OCI-LY7 (cell line): Measurements from ENCODE around the gene DPYSL3.

Experiments
- EZH2phosphoT487 ChIP-seq: fragments of 200-600 bp; sonication (generic); IDR thresholded peaks from 2 replicates; pipeline ENCODE4 v1.6.1; 2018; ENCODE audit warnings: low read depth, borderline replicate concordance, mild to moderate bottlenecking, mixed run types, antibody characterized with exemption, low read length, moderate library complexity, mixed read lengths
- TF ChIP-seq, protein P1 (sequence below): fragments of 200-600 bp; sonication (generic); conservative IDR thresholded peaks from 2 replicates; pipeline ENCODE4 v1.5.1; 2014; ENCODE audit warnings: mild to moderate bottlenecking, antibody characterized with exemption, low read length, moderate library complexity, mixed read lengths

DNA sequence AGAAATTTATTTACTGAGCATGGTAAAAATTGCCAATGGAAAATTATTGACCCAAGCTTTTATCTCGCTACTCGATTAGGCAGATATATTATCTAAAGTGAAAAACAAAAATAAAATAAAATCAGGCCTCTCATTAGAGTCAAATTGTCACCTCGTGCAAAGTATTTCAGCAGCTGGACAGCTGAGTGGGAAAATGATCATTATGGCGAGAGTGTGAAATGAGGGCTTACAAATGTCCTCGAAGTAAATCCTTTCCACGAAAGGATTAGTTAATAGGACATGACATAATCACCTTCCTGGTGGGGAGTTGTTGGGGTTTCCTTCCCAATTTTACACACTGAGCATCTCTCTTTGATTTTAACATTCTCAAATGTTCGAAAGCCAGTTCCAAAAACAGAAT, 5.4 kb upstream of the DPYSL3 start:
- TF ChIP-seq, protein P1, sequence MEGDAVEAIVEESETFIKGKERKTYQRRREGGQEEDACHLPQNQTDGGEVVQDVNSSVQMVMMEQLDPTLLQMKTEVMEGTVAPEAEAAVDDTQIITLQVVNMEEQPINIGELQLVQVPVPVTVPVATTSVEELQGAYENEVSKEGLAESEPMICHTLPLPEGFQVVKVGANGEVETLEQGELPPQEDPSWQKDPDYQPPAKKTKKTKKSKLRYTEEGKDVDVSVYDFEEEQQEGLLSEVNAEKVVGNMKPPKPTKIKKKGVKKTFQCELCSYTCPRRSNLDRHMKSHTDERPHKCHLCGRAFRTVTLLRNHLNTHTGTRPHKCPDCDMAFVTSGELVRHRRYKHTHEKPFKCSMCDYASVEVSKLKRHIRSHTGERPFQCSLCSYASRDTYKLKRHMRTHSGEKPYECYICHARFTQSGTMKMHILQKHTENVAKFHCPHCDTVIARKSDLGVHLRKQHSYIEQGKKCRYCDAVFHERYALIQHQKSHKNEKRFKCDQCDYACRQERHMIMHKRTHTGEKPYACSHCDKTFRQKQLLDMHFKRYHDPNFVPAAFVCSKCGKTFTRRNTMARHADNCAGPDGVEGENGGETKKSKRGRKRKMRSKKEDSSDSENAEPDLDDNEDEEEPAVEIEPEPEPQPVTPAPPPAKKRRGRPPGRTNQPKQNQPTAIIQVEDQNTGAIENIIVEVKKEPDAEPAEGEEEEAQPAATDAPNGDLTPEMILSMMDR: no peak
- no peak for TF ChIP-seq EZH2phosphoT487
